Activated naive CD4-positive, alpha-beta T cell treated with anti-CD3 and anti-CD28 coated beads, Interleukin-2, amount 50 U/mL, for 72 hours (primary cell): ENCODE measurements around the gene INPP5A. TPM values are rescaled to one million over a fixed set of nuclear protein-coding genes. Genes with fewer than 3 reads are reported as not detected.
"Not testable (repeated sequence)": the region's sequence is repeated elsewhere in the genome, so short reads cannot be mapped to it uniquely, and the experiment has no call there.

ENCODE experiments used
- ATAC-seq, 2 donors: fragments of 150-1000 bp; cut with Tn5 transposase; 2 replicates each; pipeline ENCODE4 v1.10.0; 2021; ENCODE audit warnings: mild to moderate bottlenecking in 2 of 2, moderate library complexity in 2 of 2
- DNase-seq, 2 donors: peaks; one replicate each; pipeline ENCODE4 v3.0.0; 2021 to 2022; ENCODE audit warnings: low spot score in 2 of 2
- H3K27ac Mint-ChIP-seq, 2 donors: one replicate each; pipeline ENCODE4 v1.8.0; 2022; ENCODE audit warnings: mild to moderate bottlenecking in 2 of 2, mixed read lengths in 2 of 2
- H3K36me3 Mint-ChIP-seq, 2 donors: one replicate each; pipeline ENCODE4 v1.8.0; 2022; ENCODE audit warnings: mixed read lengths in 2 of 2
- H3K9me3 Mint-ChIP-seq, 2 donors: one replicate each; pipeline ENCODE4 v1.8.0; 2022; ENCODE audit warnings: mixed read lengths in 2 of 2
- total RNA-seq, 2 donors: library from RNA; stranded (reverse); gene quantifications; one replicate each; pipeline ENCODE4 v1.2.3, GENCODE V29; 2022

Gene INPP5A
- total RNA-seq, 2 donors from 2014 or later = 10.5 to 14.0 TPM

DNA sequence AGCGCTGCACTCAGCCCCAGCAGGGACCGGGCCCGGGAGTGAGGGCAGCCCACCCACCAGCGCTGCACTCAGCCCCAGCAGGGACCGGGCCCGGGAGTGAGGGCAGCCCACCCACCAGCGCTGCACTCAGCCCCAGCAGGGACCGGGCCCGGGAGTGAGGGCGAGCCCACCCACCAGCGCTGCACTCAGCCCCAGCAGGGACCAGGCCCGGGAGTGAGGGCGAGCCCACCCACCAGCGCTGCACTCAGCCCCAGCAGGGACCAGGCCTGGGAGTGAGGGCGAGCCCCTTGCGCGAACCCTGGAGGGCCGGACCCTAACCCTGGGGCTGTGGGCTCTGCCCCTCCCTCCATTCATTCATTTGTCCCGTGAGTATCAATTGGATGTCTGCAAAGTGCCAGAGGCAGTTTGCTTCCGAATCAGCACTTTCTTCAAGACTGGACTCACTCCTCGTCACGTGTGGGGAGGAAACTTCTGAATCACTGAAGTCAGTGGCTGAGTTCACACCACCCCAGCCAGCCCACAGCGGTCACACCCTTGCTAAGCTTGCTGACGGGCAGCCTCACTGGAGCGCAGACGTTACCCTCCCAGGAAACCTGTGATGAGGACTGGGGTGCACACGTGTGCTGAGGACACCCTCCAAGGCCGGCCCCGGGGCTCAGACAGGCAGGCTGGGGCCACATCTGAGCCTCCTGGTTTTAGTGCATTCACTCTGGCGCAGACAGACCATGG is 205.8 kb downstream of the INPP5A start:
- not testable (repeated sequence) for H3K27ac Mint-ChIP-seq, H3K9me3 Mint-ChIP-seq, ATAC-seq, H3K36me3 Mint-ChIP-seq, DNase-seq

DNA sequence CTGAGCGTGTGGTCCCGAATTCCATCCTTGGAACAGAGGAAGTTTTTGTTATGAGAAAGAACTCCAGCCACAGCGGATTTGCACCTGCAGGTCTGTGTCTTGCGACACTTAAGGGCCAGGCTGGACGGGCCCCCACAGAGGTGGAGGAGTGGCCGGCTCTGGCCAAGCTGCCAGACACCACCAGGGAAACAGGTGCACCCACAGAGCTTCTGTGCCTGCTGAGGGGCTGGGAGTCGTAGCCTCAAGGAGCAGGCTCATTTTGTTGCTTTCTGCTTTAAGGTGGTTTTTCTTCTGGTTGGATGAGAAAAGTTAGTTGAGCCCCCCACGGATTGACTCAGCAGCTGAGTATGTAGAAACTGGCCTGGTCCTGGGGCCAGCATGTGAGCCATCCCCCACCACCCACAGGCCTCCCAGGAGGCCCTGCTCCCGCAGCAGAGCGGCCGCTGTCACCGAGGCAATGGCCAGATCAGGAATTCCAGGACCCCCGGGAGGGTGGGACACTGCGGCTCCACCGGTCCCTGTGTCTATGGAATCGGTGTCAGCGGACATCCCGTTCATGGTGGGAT is 206.4 kb downstream of the INPP5A start:
- Mint-ChIP-seq H3K36me3 (no peaks in the 10 kb centered on the region), H3K9me3 (no peaks in the 10 kb centered on the region), H3K27ac (peak overlapping the region in 1 of 2 donors; percentile 22)
- DNase-seq (no peak), ATAC-seq (no peak)

DNA sequence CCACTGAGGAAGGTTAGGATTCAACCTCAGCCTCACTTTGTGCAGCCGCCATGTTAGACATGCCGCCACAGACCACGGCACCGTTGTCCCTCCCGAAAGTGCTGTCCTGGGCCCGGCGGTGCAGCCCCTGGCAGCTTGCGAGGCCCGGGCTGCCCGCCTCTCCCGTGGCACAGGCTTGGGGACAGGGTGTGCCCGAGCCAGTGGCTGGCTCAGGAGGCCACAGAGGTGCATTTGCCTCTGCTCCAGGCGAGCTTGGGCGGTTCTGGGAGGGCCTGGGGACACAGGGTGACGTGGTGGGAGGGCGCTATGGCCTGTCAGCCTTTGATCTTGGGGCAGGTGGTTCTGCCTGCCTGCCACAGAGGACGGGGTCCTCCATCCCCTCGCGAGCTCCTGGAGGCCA is 207.3 kb downstream of the INPP5A start:
- ATAC-seq = no peak
- Mint-ChIP-seq H3K36me3 (no peaks in the 10 kb centered on the region), H3K27ac (no peak overlapping the region)

DNA sequence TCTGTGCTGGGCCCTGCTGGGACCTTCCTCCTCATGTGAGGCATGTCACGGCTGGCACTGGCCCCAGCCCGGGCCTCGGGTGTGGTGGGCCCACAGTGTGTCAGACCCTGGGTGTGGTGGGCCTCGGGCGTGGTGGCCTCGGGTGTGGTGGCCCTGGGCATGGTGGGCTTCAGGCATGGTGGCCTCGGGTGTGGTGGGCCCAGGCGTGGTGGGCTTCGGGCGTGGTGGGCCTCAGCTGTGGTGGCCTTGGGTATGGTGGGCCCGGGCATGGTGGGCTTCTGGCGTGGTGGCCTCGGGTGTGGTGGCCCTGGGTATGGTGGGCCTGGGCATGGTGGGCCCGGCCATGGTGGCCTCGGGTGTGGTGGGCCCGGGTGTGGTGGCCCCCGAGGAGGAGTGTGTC is 207.9 kb downstream of the INPP5A start:
- H3K9me3 Mint-ChIP-seq = no peaks in the 10 kb centered on the region
- DNase-seq (no peak), ATAC-seq (no peak)
- H3K27ac Mint-ChIP-seq = no peak overlapping the region
- H3K36me3 Mint-ChIP-seq = no peaks in the 10 kb centered on the region

More for the DNA sequence above, 207.3 kb downstream of the INPP5A start:
- DNase-seq = no peak
- no peaks in the 10 kb centered on the region for H3K9me3 Mint-ChIP-seq

DNA sequence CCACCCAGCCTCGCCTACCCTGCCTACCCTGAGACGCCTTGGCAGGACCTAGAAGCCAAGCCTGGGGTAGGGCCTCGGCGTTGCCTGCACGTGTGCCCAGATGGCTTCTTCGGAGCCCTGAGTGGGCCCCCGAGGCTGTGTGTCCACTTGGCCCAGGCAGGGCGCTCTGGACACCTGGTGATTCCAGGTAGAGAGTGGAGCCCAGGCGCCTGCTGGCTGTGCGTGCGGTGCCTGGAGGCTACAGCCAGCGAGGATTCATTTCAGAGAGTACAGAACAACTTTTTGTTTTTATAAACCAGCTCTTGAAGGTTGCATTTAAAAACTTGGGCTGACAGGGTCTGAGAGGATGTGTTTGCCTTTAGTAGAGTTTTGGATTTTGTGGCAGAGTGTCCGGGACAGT is 208.4 kb downstream of the INPP5A start:
- no peak for DNase-seq
- ATAC-seq = no peak
- Mint-ChIP-seq H3K36me3 (no peaks in the 10 kb centered on the region), H3K9me3 (no peaks in the 10 kb centered on the region), H3K27ac (no peak overlapping the region)

DNA sequence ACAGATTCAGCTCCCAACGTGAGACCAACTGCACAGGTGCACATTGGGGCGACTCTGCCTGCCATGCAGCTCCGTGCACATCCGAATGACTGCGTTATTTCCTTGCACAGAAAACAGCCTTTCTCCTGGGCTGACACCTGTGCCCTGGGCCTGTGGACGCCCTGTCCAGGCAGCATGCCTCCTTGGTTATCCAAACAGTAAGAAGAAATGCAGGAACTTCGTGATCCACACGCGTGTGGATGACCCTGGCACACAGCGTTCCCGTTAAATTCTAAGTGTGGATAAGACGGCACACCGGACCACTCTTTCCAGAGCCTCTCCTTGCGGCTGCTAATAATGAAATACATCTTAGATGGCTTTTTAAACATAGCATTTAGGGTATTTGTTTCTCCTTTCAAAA is 208.8 kb downstream of the INPP5A start:
- Mint-ChIP-seq H3K36me3 (no peaks in the 10 kb centered on the region), H3K27ac (no peak overlapping the region), H3K9me3 (no peaks in the 10 kb centered on the region)
- DNase-seq (no peak), ATAC-seq (no peak)

DNA sequence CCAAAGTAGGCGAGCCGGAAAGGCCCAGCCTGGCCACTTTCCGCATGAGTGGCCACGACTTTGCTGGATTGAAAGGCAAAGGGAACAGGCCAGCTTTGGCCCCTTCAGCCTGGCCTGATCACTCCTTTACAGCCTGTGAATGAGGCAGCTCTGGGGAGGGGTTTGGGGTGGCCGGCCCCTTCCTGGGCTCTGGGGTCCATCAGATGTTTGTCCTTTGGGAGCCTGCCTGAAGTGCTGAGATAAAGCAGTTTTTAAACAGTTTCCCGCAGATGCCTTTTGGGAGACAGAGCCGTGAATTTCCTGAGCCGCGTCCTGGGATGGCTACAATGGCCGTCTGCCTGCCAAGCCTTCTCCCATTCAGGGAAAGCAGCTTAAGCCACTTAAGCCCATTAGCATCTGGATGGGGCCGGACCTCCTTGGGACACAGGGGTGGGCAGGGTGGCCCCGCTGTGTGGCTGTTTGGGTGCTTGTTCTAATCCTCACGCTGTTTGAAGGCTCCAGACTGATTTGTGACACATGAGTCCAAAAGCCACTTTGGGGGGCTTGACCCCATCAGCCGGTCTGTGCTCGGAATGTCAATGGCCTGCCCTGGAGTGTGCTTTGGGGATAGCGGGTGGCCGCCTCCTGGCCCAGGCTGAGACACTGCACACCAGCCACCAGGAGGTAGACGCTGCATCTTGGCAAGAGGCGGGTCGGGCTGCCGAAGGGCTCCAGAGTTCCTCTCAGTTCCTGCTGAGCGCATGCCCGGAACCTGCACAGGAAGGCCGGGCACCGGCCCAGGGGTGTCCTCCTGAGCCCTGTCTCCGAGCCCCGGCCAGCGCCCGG is 209.4 kb downstream of the INPP5A start:
- no peak for DNase-seq
- Mint-ChIP-seq H3K36me3 (no peaks in the 10 kb centered on the region), H3K9me3 (no peaks in the 10 kb centered on the region), H3K27ac (no peak overlapping the region)
- ATAC-seq = no peak

DNA sequence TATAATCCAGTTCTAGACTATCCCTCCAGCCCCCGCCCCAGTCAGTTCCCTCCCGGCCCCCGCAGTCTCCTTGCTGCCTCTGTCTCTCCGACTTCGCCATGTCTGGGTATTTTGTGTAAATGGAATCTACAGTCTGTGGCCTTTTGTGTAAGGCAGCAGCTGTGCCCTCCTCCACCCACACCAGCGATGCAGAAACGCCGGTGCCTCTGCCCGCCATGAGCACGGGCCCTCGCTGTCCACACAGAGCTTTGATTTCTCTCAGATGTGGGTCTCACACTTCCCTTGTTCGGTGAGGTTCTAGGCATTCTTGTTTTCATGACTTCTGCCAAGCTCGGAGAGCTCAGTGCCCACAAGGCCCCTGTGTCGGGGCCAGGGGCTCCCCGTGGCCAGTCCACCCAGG is 210.5 kb downstream of the INPP5A start:
- Mint-ChIP-seq H3K9me3 (no peaks in the 10 kb centered on the region), H3K27ac (peak overlapping the region in 1 of 2 donors; percentile 90), H3K36me3 (no peaks in the 10 kb centered on the region)
- DNase-seq (no peak), ATAC-seq (no peak)

DNA sequence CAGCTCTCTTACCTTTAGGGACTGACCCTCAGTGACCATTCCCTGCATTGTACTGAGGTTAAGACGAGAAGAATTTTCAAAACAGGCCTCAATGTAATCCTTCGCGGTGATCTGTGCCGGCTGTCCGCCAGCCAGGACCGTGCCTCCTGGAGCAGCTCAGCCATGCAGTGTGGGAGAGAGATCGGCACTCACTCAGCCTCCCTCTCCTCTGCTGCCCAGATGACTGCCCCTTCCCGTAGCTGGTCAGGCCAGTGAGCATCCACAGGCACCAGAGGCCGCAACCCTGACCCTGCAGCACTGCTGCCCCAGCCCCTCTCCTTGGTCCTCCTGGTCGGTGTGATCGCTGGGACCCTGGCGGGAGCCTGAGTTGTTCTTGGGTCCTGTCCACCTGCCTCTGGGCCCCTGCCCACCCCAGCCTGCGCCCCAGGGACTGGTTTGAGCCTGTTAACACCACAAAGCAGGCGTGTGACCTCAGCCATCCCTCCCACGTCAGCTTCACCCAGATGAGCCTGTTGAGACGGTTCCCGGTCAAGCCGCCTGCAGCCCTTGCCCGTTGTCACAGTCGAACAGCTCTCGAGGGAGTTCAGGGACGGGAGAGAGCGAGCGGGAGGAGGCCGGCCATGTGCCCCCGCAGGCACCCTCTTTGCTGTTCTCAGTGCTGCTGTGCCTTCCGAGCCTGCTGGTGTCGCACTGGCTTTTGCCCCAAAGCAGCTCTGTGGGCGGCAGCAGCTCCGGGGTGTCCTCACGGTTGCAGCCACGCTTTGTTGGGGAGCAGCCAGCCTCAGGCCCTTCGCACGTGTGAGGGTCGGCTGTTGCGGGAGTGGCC is 211.2 kb downstream of the INPP5A start:
- DNase-seq = no peak
- Mint-ChIP-seq H3K9me3 (no peaks in the 10 kb centered on the region), H3K27ac (no peak overlapping the region), H3K36me3 (no peaks in the 10 kb centered on the region)
- ATAC-seq = no peak

DNA sequence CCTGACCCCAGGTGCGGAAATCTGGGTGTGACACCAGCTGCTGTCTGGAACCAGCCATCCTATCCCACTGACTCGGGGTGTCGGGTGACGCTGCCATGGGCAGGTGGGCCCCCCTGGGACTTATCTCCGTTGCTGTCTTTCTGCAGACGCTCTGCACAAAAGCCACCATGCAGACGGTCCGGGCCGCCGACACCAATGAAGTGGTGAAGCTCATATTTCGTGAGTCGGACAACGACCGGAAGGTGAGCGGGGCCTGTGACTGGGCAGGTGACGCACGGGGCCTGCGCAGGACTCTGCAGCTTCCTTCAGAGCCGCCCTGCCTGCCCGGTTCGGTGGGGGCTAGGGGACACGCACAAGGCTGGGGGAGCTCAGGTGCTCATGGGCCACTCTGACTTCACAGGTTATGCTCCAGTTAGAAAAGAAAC is 211.8 kb downstream of the INPP5A start:
- ATAC-seq (no peak), DNase-seq (no peak)
- no peaks in the 10 kb centered on the region for H3K9me3 Mint-ChIP-seq
- peaks cover 0 to under 1% of the 10 kb centered on the region in 2 donors for H3K36me3 Mint-ChIP-seq
- no peak overlapping the region for H3K27ac Mint-ChIP-seq

DNA sequence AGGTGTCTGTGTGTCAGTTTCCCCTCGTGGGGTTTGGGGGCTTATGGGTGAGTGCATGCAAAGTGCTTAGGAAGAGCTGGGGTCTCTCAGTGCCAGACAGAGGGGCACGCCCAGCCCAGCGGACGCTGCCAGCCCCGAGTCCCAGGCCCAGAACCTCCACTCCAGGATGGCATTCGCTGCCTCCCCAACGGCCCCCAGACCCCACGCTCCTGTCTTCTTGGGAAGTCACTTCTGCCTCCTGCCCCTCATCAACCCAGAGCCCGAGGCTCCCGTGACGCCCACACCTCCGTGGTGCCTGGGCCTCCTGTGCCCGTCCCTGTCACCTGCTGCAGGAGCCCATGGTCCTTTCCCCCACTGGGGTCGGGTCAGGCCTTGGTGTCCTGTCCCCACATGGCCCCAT is 213.3 kb downstream of the INPP5A start:
- peaks cover 7 to 8% of the 10 kb centered on the region in 2 donors for H3K9me3 Mint-ChIP-seq

DNA sequence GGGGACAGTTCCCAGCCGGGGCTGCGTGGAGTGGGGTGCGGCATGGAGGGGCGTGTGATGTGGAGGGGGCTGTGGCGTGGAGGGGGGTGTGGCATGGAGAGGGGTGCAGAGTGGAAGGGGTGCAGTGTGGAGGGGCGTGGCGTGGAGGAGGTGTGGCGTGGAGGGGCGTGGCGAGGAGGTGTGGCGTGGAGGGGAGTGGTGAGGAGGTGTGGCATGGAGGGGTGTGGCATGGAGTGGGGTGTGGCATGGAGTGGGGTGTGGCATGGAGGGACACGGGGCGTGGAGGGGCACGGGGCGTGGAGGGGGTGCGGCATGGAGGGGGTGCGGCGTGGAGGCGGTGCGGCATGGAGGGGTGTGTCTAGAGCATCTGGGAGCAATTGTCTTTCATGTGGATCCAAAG is 214.8 kb downstream of the INPP5A start:
- Mint-ChIP-seq H3K36me3 (peaks cover 19 to 21% of the 10 kb centered on the region in 2 donors), H3K9me3 (peaks cover 7 to 8% of the 10 kb centered on the region in 2 donors), H3K27ac (no peak overlapping the region)
- DNase-seq (no peak), ATAC-seq (peak in 1 of 2 donors; percentile 20)

More for the DNA sequence above, 213.3 kb downstream of the INPP5A start:
- H3K36me3 Mint-ChIP-seq = peaks cover 13 to 14% of the 10 kb centered on the region in 2 donors
- no peak for ATAC-seq
- no peak overlapping the region for H3K27ac Mint-ChIP-seq
- DNase-seq = no peak

DNA sequence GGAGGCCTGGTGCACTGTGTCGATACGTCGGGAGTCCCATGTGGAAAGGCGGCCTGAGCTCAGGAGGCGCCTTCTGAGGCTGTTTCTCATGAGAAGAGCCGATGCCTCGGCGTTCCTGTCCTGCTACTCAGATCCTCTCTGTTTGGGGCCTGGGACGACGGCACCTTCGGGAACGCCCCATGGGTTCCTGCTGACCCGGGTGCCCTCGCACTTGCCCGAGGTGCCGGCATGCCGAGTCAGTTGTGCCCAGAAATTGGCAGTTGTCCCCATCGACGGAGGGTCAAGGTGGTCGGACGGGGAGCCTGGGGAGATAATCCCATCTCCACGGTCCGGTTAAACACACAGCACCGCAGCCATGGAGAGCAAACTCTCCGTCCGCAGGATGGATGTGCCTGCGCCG is 215.4 kb downstream of the INPP5A start:
- DNase-seq (no peak), ATAC-seq (no peak)
- Mint-ChIP-seq H3K9me3 (peaks cover 7 to 8% of the 10 kb centered on the region in 2 donors), H3K27ac (no peak overlapping the region), H3K36me3 (peaks cover 19 to 21% of the 10 kb centered on the region in 2 donors)

DNA sequence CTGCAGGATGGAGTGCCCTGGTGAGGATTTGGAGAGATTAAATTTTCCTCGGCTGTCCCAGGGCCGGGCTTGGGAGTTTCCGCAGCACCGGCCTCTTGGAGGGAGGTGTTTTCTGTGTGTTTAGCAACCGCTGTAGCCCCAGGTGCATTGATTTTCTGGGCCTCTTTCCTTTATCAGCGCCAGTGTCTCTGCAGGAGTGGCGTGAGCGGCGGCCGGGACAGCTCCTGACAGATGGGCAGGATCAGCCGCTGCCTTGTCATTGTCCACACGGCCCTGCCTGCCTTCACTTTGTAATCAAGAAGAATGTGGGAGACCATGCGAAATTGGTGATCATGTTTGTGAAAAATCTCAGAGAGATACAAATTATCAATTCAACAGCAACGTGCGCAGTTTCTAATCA is 216.0 kb downstream of the INPP5A start:
- Mint-ChIP-seq H3K9me3 (peaks cover 7 to 8% of the 10 kb centered on the region in 2 donors), H3K27ac (no peak overlapping the region)

DNA sequence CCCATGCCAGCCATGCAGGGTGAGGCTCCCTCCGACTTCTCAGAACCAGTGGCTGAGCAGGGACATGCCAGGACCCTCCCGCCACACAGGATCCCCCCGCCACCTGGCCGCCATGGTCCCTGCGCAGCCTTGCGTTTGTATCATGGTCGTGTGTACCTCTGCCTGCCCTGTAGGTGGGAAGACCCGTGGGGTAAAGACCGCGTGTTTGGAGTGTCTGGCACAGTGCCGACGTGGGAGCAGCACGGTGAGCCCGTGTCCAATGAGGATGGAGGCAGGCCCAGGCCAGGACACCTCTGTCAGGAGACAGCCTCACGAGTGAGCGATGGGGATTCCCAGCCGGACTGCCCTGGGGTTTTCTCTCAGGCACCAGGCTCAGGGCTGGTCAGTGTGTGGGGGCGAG is 216.5 kb downstream of the INPP5A start:
- ATAC-seq (no peak), DNase-seq (no peak)
- Mint-ChIP-seq H3K27ac (no peak overlapping the region), H3K9me3 (peaks cover 7 to 8% of the 10 kb centered on the region in 2 donors), H3K36me3 (peaks cover 19 to 21% of the 10 kb centered on the region in 2 donors)

More for the DNA sequence above, 216.0 kb downstream of the INPP5A start:
- H3K36me3 Mint-ChIP-seq = peaks cover 19 to 21% of the 10 kb centered on the region in 2 donors
- ATAC-seq (no peak), DNase-seq (no peak)

DNA sequence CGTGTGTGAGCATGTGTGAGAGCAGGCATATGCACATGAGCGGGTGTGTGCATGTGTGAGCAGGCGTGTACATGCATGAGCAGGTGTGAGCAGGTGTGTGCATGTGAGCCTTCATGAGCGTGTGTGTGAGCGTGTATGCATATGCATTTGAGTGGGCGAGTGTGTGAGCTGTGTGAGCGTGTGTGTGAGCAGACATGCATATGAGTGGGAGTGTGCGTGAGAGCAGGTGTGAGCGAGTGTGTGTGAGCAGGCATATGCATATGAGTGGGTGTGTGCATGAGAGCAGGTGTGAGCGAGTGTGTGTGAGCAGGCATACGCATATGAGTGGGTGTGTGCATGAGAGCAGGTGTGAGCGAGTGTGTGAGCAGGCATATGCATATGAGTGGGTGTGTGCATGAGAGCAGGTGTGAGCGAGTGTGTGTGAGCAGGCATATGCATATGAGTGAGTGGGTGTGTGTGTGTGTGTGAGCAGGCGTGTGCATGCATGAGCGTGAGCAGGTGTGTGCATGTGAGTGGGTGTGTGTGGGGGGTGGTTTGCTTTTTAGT is 217.7 kb downstream of the INPP5A start:
- ATAC-seq = no peak
- Mint-ChIP-seq H3K9me3 (peaks cover 7 to 8% of the 10 kb centered on the region in 2 donors), H3K27ac (no peak overlapping the region), H3K36me3 (peaks cover 19 to 21% of the 10 kb centered on the region in 2 donors)
- DNase-seq = no peak
